Transverse colon (tissue), 4 donors: ENCODE data around the gene PRKCB.

Experiments
- POLR2A ChIP-seq: fragments of 450-650 bp; IDR thresholded peaks from one replicate; pipeline ENCODE4 v1.6.1; 2016; ENCODE audit warnings: antibody characterized with exemption, mild to moderate bottlenecking, moderate library complexity
- POLR2AphosphoS5 ChIP-seq, 3 donors: sonication (generic); formaldehyde crosslinking; IDR thresholded peaks; one replicate each; pipeline ENCODE4 v1.6.1; 2016; ENCODE audit warnings: antibody characterized with exemption in 3 of 3
- TF ChIP-seq, protein P1 (sequence below), 5 experiments: fragments of 200-600 bp in 3 of 5; fragments of 450-650 bp in 2 of 5; sonication (generic) in 3 of 5; IDR thresholded peaks; 1 replicate in 2 of 5; 2 replicates in 3 of 5; pipeline ENCODE4 v1.5.1; 2016 to 2017; ENCODE audit warnings: antibody characterized with exemption in 5 of 5, inconsistent platforms in 3 of 5, mild to moderate bottlenecking in 2 of 5, moderate library complexity in 1 of 5

DNA sequence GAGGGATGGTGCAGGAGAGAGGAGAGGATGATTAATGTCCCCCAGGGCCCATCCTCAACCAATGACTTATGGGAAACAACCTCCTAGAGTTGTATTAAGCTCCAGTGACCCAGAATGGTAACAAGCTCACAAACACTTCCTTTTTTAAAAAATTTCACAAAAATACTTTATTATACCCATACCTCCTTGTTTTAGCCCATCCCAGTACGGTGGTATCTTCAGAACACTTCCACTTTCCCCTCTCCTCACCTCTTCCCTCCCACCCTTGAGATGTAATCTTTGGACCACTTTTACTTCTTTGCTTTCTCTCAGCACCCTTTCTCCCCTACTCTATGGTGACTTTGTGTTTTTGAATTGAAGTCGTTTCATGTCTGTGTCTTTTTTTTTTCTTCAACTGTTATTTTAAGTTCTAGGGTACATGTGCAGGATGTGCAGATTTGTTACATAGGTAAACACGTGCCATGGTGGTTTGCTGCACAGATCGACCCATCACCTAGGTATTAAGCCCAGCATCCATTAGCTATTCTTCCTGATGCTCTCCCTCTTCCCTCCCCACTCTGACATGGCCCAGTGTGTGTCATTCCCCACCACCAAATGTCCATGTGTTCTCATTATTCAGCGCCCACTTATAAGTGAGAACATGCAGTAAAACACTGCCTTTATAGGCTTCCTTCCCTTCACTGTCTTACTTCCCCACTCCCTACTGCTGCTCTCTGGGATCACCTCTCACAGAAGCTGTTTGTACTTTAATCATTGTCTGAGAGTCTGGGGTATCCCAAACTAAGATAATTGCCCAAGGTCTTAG is 124.5 kb downstream of the PRKCB start:
- TF ChIP-seq POLR2A (no peak), POLR2AphosphoS5 (IDR thresholded peaks at IDR 0.05) (no peak)
- TF ChIP-seq, protein P1, sequence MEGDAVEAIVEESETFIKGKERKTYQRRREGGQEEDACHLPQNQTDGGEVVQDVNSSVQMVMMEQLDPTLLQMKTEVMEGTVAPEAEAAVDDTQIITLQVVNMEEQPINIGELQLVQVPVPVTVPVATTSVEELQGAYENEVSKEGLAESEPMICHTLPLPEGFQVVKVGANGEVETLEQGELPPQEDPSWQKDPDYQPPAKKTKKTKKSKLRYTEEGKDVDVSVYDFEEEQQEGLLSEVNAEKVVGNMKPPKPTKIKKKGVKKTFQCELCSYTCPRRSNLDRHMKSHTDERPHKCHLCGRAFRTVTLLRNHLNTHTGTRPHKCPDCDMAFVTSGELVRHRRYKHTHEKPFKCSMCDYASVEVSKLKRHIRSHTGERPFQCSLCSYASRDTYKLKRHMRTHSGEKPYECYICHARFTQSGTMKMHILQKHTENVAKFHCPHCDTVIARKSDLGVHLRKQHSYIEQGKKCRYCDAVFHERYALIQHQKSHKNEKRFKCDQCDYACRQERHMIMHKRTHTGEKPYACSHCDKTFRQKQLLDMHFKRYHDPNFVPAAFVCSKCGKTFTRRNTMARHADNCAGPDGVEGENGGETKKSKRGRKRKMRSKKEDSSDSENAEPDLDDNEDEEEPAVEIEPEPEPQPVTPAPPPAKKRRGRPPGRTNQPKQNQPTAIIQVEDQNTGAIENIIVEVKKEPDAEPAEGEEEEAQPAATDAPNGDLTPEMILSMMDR (IDR thresholded peaks at IDR 0.05) = no peak
